Activated CD8-positive, alpha-beta memory T cell treated with anti-CD3 and anti-CD28 coated beads for 1 hour (primary cell): Measurements from ENCODE around the gene KCNJ14.
"Not testable (repeated sequence)": the region's sequence is repeated elsewhere in the genome, so short reads cannot be mapped to it uniquely, and the experiment has no call there.

Source experiments
- DNase-seq, 2 donors: peaks; one replicate each; pipeline ENCODE4 v3.0.0-alpha.2; 2020; ENCODE audit warnings: low read depth in 1 of 2; ENCODE audit errors: extremely low read depth in 1 of 2

KCNJ14 gene

GRCh38 chr19:48486706-48487105 lies 31.3 kb downstream of the KCNJ14 start:
- not testable (repeated sequence) for DNase-seq

DNA sequence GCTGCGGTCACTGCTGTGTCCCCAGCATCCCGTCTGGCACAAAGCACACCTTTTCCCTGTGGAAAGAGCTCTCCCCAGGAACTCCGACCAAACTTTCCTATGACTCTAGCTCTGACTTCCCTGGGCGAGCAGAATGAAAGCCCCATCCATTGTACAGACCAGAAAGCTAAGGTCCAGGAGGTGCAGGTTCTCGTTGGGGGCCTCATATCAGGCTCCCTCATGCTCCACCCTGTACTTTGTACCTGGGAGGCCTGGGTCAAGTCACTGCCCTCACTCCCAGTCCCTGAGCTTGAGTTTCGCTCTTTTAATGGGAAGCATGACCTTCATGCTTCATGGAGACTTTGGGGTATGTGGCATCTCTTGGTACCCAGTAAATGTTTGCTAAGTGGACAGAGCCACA lies 32.2 kb downstream of the KCNJ14 start:
- DNase-seq: no peak

GRCh38 chr19:48487948-48488347 lies 32.6 kb downstream of the KCNJ14 start:
- DNase-seq: no peak

GRCh38 chr19:48488478-48488877 lies 33.1 kb downstream of the KCNJ14 start:
- not testable (repeated sequence) for DNase-seq

GRCh38 chr19:48489608-48490216 lies 34.3 kb downstream of the KCNJ14 start:
- DNase-seq: peak in 1 of 2 donors; percentile 72

- peak in 1 of 2 donors; percentile 46 for DNase-seq
Observed at GRCh38 chr19:48490981-48491792, 35.8 kb downstream of the KCNJ14 start.

GRCh38 chr19:48491793-48492123 lies 36.4 kb downstream of the KCNJ14 start:
- DNase-seq: no peak

- peak; percentile 51 to 71 for DNase-seq
Observed at GRCh38 chr19:48492925-48493717, 37.7 kb downstream of the KCNJ14 start.

GRCh38 chr19:48493718-48494401 lies 38.5 kb downstream of the KCNJ14 start:
- DNase-seq: no peak

DNA sequence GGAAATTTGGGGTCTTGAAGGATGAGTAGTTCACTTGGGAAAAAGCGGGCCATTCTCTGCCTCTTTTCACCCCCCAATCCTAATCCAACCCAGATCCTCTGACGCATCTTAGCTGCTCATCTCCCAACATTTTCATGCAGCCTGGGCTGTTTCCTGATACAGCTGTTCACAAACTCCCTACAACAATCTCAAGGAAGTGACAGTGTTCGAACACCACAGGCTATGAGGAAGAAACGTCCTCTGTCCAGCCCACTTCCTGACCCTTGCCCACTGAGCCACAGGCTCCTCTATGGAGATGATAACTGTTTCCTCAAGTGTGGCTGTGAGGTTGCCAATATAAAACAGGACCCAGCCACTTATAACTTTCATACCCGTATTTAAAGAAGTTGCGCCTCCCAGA lies 40.0 kb downstream of the KCNJ14 start:
- no peak for DNase-seq

DNA sequence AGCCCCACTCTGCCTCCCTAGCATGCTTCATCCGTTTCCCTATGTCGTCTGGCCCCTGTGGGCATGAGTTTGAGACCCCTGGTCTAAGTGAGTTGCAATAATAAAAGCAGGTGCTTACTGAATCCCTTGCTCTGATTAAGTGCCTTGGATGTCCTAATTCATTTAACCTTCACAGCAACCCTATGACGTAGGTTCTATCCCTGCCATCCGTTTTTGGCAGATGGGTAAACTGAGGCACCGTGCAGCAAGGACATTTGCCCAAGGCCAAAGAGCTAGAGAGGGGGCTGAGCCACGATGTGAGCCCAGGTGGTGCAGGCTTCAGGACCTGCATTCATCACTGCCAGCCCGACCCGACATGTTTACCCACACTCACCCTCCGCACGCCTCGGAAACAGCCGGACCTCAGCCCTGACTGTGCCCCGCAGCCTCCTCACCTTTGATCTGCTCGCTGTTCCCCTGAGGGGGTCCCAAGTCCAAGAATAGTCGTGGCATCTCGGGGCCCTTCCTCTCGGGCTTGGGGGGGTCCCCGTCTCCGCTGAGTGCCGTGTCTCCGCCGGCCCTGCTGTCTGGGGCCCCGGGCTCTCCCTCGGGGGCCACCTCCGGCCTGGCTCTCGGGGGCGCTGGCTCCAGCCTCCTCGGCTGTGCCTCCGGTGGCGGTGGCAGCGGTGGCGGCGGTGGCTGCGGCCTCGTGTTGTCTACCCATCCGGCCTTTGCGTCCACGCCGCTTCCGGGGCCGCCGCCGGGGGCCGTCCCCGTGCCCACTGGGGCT lies 41.8 kb downstream of the KCNJ14 start:
- DNase-seq: no peak

GRCh38 chr19:48497728-48498594 lies 42.6 kb downstream of the KCNJ14 start:
- DNase-seq: no peak

DNA sequence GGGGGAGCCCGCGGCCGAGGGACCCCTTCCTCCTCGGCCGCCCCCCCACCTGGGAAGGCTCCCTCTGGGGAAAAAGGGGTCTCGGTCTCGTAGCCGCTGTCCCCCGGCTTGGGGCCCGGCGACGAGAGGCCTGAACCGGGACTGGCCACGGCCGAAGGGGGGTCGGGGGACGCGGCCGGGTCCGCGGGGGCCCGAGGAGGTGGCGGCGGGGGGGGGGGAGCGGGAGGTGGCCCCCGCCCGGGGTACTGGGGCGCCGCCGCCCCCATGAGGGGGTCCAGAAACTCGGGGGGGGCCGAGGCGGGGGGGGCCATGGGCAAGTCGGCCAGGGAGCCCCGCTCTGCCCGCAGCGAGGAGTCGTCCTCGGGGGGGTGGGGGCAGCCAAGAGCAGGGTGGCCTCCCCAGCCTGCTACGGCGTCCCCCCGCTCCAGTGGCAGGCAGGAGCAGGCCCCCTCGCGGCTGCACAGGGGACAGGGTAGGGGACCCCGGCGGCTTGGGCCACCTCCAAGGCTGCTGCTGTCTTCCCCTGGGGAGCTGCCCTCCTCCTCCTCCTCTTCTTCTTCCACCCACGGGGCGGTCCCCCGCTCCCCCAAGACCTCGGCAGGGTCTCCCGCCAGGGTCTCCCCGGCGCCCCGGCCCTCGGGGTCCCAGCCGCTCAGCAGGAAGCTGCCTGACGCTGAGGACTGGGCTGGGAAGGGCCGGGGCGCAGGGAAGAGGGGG lies 43.4 kb downstream of the KCNJ14 start:
- DNase-seq: no peak

- DNase-seq: no peak
Observed at GRCh38 chr19:48499316-48500090, 44.1 kb downstream of the KCNJ14 start.

DNA sequence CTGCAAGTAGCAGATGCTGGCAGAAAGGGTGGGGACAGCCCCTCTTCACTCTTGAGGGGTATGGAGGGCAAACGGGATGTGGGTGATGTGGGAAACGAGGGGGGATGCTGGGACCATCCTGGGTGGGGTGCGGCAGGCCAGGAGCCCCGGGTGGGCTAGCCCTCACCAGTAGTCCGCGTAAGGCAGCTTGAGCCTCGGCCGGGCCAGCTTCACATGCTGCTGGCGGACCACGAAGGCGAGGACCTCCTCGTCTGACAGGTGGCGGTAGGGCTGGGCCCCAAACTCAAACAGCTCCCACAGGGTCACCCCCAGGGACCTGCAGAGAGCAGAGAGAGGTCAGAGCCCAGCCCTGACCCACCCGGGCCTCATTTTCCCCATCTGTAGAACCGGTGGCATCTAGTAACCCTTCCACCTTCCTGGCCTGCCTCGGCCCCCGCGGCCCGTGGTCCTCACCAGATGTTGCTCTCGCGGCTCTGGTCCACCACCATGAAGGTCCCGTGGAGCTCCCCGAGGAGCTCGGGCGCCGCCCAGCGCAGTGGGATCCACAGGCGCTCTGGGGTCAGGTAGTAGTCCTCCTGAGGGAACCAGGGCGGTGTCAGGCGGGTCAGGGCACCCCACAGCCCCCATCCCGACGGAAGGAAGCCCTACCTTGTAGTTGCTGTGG lies 45.6 kb downstream of the KCNJ14 start:
- DNase-seq: no peak

- DNase-seq: no peak
Observed at GRCh38 chr19:48501494-48502349, 46.3 kb downstream of the KCNJ14 start.
